ENCODE results near the gene SSBP2. TPM values are rescaled to one million over a fixed set of nuclear protein-coding genes. Genes with fewer than 3 reads are reported as not detected.

The SSBP2 gene
- total RNA-seq, 1 donor: 15.5 TPM

GRCh38 chr5:81626524-81626923 is 124.4 kb downstream of the SSBP2 start:
- DNase-seq (ENCODE audit: low read depth): peak; percentile 64
- TF ChIP-seq CTCF (IDR thresholded peaks at IDR 0.05; ENCODE audit: insufficient read depth, low read depth, low read length): no peak
- H3K4me3 ChIP-seq (ENCODE audit: low read depth, low read length): no peak overlapping the region

- DNase-seq (ENCODE audit: low read depth): no peak
- no peak for TF ChIP-seq CTCF (IDR thresholded peaks at IDR 0.05; ENCODE audit: insufficient read depth, low read depth, low read length)
- H3K4me3 ChIP-seq (ENCODE audit: low read depth, low read length): no peak overlapping the region
Observed at GRCh38 chr5:81609810-81610375, 141.0 kb downstream of the SSBP2 start.

- TF ChIP-seq CTCF (IDR thresholded peaks at IDR 0.05; ENCODE audit: insufficient read depth, low read depth, low read length): no peak
- H3K4me3 ChIP-seq (ENCODE audit: low read depth, low read length): no peak overlapping the region
- no peak for DNase-seq (ENCODE audit: low read depth)
Observed at GRCh38 chr5:81608976-81609375, 141.9 kb downstream of the SSBP2 start.

GRCh38 chr5:81607693-81608092 is 143.2 kb downstream of the SSBP2 start:
- no peak overlapping the region for H3K4me3 ChIP-seq (ENCODE audit: low read depth, low read length)
- no peak for TF ChIP-seq CTCF (IDR thresholded peaks at IDR 0.05; ENCODE audit: insufficient read depth, low read depth, low read length)
- no peak for DNase-seq (ENCODE audit: low read depth)

GRCh38 chr5:81606150-81606549 is 144.7 kb downstream of the SSBP2 start:
- H3K4me3 ChIP-seq (ENCODE audit: low read depth, low read length): no peak overlapping the region
- TF ChIP-seq CTCF (IDR thresholded peaks at IDR 0.05; ENCODE audit: insufficient read depth, low read depth, low read length): no peak
- DNase-seq (ENCODE audit: low read depth): no peak

- no peak for DNase-seq (ENCODE audit: low read depth)
- TF ChIP-seq CTCF (IDR thresholded peaks at IDR 0.05; ENCODE audit: insufficient read depth, low read depth, low read length): no peak
Observed at GRCh38 chr5:81605299-81605698, 145.6 kb downstream of the SSBP2 start.

GRCh38 chr5:81604193-81604592 is 146.7 kb downstream of the SSBP2 start:
- TF ChIP-seq CTCF (IDR thresholded peaks at IDR 0.05; ENCODE audit: insufficient read depth, low read depth, low read length): no peak

More at GRCh38 chr5:81605299-81605698, 145.6 kb downstream of the SSBP2 start:
- H3K4me3 ChIP-seq (ENCODE audit: low read depth, low read length): no peak overlapping the region

More at GRCh38 chr5:81604193-81604592, 146.7 kb downstream of the SSBP2 start:
- DNase-seq (ENCODE audit: low read depth): no peak
- H3K4me3 ChIP-seq (ENCODE audit: low read depth, low read length): no peak overlapping the region
